Nephron progenitor cell (in vitro differentiated cells): ENCODE results near the gene MTURN.

Experiments
- DNase-seq: peaks from one replicate; pipeline ENCODE4 v3.0.0; 2021
- H3K27ac Mint-ChIP-seq: 2 replicates; pipeline ENCODE4 v1.8.0; 2021; ENCODE audit warnings: mild to moderate bottlenecking, moderate library complexity, mixed read lengths
- H3K27me3 Mint-ChIP-seq: 2 replicates; pipeline ENCODE4 v1.8.0; 2021; ENCODE audit warnings: mild to moderate bottlenecking, low read depth, mixed read lengths; ENCODE audit not compliant: poor library complexity
- H3K36me3 Mint-ChIP-seq: 2 replicates; pipeline ENCODE4 v1.8.0; 2021; ENCODE audit warnings: low read depth, mixed read lengths
- H3K4me1 Mint-ChIP-seq: 2 replicates; pipeline ENCODE4 v1.8.0; 2021; ENCODE audit warnings: mixed read lengths
- H3K4me3 Mint-ChIP-seq: 2 replicates; pipeline ENCODE4 v1.8.0; 2021; ENCODE audit warnings: mild to moderate bottlenecking, moderate library complexity, mixed read lengths
- H3K9me3 Mint-ChIP-seq: 2 replicates; pipeline ENCODE4 v1.8.0; 2021; ENCODE audit warnings: mild to moderate bottlenecking, moderate library complexity, mixed read lengths
- CTCF ChIP-seq: fragments of 200-600 bp; sonication (generic); IDR thresholded peaks from 2 replicates; pipeline ENCODE4 v1.5.0; 2021; ENCODE audit warnings: antibody characterized with exemption

The MTURN gene

DNA sequence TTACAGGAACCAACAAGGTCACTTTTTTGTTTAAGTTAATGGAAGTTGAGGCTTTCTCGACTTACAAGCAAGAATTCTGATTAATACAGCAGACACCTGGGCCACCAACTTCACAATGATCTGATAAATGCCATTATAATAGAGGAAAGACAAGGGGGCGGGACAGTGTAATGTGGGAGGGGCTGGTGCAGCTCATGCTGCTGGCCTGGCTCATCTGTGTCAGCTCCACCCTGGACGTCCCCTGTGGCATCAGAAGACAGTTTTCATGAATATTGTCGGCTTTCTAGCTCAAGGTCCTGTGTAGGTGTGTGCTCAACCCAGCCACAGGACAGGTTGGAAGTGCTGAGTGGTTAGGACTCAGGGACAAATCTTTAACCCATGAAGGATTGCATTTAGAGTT lies 57.0 kb downstream of the MTURN start:
- Mint-ChIP-seq H3K27ac (no peak overlapping the region), H3K4me3 (no peak overlapping the region), H3K4me1 (no peaks in the 10 kb centered on the region), H3K36me3 (peaks cover 18% of the 10 kb centered on the region), H3K27me3 (peaks cover 16% of the 10 kb centered on the region), H3K9me3 (peaks cover 63% of the 10 kb centered on the region)
- no peak for TF ChIP-seq CTCF
- no peak for DNase-seq

DNA sequence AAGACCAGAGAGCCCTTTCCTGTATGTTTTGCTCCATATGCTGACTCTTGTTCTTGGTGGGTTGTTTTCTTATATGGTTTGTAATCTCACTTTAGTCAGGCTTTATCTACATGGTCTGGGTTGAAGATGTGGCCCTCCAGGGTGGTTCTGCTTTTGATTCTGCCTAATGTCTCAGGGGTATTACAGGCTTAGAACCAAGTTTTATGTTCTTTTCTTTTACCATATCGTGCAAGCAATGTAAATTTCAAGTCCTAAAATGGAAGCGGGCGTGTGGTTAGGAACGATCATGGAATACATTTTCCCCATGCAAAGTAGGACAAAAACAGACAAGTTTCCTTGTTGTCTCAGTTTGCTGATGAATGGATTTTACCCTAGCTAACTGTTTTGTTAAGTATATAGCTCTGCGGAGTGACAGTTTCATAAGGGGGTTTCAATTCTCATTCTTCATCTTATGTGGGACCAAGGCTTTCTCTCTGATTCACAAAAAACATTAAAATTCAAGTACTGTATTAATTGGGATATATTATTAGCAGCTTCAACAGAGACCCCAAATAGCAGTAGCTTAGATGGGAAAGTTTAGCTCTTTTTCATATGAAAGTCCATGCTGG lies 58.7 kb downstream of the MTURN start:
- no peak for TF ChIP-seq CTCF
- Mint-ChIP-seq H3K27ac (no peak overlapping the region), H3K4me1 (no peaks in the 10 kb centered on the region), H3K9me3 (peaks cover 65% of the 10 kb centered on the region), H3K36me3 (peaks cover 22% of the 10 kb centered on the region), H3K27me3 (peaks cover 15% of the 10 kb centered on the region), H3K4me3 (no peak overlapping the region)
- DNase-seq: no peak

- Mint-ChIP-seq H3K9me3 (peaks cover 59% of the 10 kb centered on the region), H3K36me3 (peaks cover 22% of the 10 kb centered on the region), H3K4me1 (no peaks in the 10 kb centered on the region), H3K27ac (no peak overlapping the region), H3K27me3 (peaks cover 16% of the 10 kb centered on the region), H3K4me3 (no peak overlapping the region)
- no peak for TF ChIP-seq CTCF
- no peak for DNase-seq
Observed at GRCh38 chr7:30196408-30196807, 61.6 kb downstream of the MTURN start.

- peaks cover 2% of the 10 kb centered on the region for H3K4me1 Mint-ChIP-seq
- peaks cover 12% of the 10 kb centered on the region for H3K27me3 Mint-ChIP-seq
- H3K36me3 Mint-ChIP-seq: peaks cover 22% of the 10 kb centered on the region
- H3K4me3 Mint-ChIP-seq: no peak overlapping the region
- no peak for TF ChIP-seq CTCF
- H3K27ac Mint-ChIP-seq: no peak overlapping the region
- peaks cover 59% of the 10 kb centered on the region for H3K9me3 Mint-ChIP-seq
- DNase-seq: no peak
Observed at GRCh38 chr7:30197438-30197837, 62.7 kb downstream of the MTURN start.

- Mint-ChIP-seq H3K4me3 (no peak overlapping the region), H3K36me3 (peaks cover 22% of the 10 kb centered on the region), H3K9me3 (peaks cover 50% of the 10 kb centered on the region), H3K27ac (no peak overlapping the region), H3K4me1 (peaks cover 11% of the 10 kb centered on the region), H3K27me3 (peaks cover 6% of the 10 kb centered on the region)
- TF ChIP-seq CTCF: no peak
- DNase-seq: no peak
Observed at GRCh38 chr7:30199271-30199670, 64.5 kb downstream of the MTURN start.

DNA sequence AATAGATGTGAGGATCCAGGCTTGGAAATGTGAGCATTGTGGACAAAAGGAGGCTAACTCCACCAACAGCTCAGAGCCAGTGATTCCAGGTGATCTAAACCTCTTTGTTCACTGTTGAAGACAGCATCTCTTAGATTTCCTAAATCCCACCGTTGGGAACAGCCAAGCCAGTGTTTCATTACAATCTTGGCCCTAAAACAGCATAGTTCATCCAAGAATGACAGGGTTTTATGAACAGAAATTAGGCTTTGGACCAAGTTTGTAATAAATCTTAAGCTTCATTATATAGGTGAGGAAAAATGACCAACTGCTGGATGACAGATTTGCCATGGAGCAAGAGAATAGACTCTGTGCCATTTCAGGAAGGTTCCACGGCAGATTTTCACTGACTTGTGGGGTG lies 65.8 kb downstream of the MTURN start:
- DNase-seq: no peak
- Mint-ChIP-seq H3K9me3 (peaks cover 37% of the 10 kb centered on the region), H3K27me3 (peaks cover 4% of the 10 kb centered on the region), H3K27ac (no peak overlapping the region), H3K4me1 (peaks cover 11% of the 10 kb centered on the region), H3K36me3 (peaks cover 14% of the 10 kb centered on the region), H3K4me3 (no peak overlapping the region)
- no peak for TF ChIP-seq CTCF
